GM12892 (cell line): ENCODE measurements around the gene APBA2.

Experiments
- POLR2A ChIP-seq: IDR thresholded peaks from 2 replicates; pipeline ENCODE4 v1.6.1; 2011; ENCODE audit warnings: low read depth, low read length, control low read depth
- TAF1 ChIP-seq: IDR thresholded peaks from 2 replicates; pipeline ENCODE4 v1.6.1; 2011; ENCODE audit warnings: low read depth, mild to moderate bottlenecking, control low read depth, low read length, borderline replicate concordance

- TF ChIP-seq POLR2A (no peak), TAF1 (no peak)
These were observed 242.0 kb downstream of the APBA2 start for GRCh38 chr15:29127506-29128430.
